ENCODE measurements around the gene USP11.

DNA sequence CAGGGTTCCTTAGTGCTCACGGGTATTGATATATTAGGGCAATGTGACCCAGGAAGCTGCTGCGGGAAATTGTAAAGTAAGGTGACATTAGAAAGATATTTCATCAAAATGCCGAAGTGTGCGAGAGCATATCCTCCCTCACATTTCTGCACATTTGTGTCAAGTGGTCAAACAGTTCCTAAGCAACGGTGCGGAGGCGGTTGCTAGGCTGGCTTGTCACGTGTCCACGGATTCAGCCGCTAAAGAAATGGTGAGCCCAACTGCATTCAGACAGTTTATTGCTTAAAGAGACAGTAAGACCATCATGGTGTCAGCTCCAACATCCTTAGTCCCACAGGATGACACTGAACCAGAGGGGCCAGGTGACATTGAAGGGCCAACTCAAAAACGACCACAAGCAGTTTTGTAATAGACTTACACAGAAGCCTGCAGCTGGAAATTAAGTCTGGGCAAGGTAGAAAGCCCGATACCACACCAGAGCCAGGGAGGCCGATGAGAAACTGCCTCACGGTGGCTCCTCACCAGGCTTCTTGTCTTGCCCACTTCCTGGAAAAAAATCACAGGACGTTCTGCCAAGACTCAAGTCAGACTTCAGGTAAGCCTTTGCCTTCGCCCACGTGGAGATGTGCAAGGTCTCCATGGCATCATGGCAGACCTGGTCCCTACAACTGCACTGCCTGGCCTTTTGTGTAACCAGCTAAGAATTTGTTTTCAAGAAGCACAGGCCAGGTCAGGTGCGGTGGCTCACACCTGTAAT, 50.4 kb downstream of the USP11 start:
- no peak for TF ChIP-seq CTCF (IDR thresholded peaks at IDR 0.05 in 2 of 3, conservative IDR thresholded peaks at IDR 0.05 in 1 of 3; ENCODE audit: borderline replicate concordance in 1 of 3, insufficient read depth in 1 of 3, low read depth in 2 of 3, low read length in 2 of 3)
- TF ChIP-seq POLR2A (IDR thresholded peaks at IDR 0.05; ENCODE audit: borderline replicate concordance, extremely low read depth, insufficient read depth, insufficient read length), result no peak
- TF ChIP-seq YY1 (IDR thresholded peaks at IDR 0.05; ENCODE audit: extremely low read depth, insufficient replicate concordance, low read depth, low read length), result no peak
- no peak for TF ChIP-seq SRF (IDR thresholded peaks at IDR 0.05; ENCODE audit: low read depth)
- TF ChIP-seq ZFX (IDR thresholded peaks at IDR 0.05), result no peak
- no peak for TF ChIP-seq EZH2 (IDR thresholded peaks at IDR 0.05)
